ENCODE results near the gene FOXJ3.

The FOXJ3 gene

GRCh38 chr1:42154685-42155084 lies 180.3 kb downstream of the FOXJ3 start:
- Histone ChIP-seq H3K36me3 (ENCODE audit: control insufficient read depth, low read length) (no peaks in the 10 kb centered on the region), H3F3A (ENCODE audit: control insufficient read depth, insufficient read depth) (no peaks in the 10 kb centered on the region), H3K4me3 (ENCODE audit: low read length) (no peak overlapping the region), H3K9me3 (ENCODE audit: control insufficient read depth, insufficient read depth, low read length) (no peaks in the 10 kb centered on the region), H3K4me1 (ENCODE audit: control insufficient read depth, low read length) (no peaks in the 10 kb centered on the region), H3K27me3 (ENCODE audit: control insufficient read depth, low read length) (no peaks in the 10 kb centered on the region; the same call in 1 of the 2 replicates), H4K20me1 (ENCODE audit: control insufficient read depth, insufficient read depth, low read depth, low read length) (no peaks in the 10 kb centered on the region), H3K4me2 (ENCODE audit: low read length) (no peak overlapping the region), H3K9me2 (replicated peaks; ENCODE audit: control insufficient read depth, low read length) (no peaks in the 10 kb centered on the region), H3K79me2 (ENCODE audit: control insufficient read depth, low read length) (no peaks in the 10 kb centered on the region), H3K27ac (ENCODE audit: low read depth, low read length) (no peak overlapping the region)
- TF ChIP-seq, protein P1, sequence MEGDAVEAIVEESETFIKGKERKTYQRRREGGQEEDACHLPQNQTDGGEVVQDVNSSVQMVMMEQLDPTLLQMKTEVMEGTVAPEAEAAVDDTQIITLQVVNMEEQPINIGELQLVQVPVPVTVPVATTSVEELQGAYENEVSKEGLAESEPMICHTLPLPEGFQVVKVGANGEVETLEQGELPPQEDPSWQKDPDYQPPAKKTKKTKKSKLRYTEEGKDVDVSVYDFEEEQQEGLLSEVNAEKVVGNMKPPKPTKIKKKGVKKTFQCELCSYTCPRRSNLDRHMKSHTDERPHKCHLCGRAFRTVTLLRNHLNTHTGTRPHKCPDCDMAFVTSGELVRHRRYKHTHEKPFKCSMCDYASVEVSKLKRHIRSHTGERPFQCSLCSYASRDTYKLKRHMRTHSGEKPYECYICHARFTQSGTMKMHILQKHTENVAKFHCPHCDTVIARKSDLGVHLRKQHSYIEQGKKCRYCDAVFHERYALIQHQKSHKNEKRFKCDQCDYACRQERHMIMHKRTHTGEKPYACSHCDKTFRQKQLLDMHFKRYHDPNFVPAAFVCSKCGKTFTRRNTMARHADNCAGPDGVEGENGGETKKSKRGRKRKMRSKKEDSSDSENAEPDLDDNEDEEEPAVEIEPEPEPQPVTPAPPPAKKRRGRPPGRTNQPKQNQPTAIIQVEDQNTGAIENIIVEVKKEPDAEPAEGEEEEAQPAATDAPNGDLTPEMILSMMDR (IDR thresholded peaks at IDR 0.05; ENCODE audit: low read depth, low read length, poor library complexity, severe bottlenecking), result no peak
- no peak for TF ChIP-seq EZH2phosphoT487 (IDR thresholded peaks at IDR 0.05; ENCODE audit: borderline replicate concordance, low read length)

DNA sequence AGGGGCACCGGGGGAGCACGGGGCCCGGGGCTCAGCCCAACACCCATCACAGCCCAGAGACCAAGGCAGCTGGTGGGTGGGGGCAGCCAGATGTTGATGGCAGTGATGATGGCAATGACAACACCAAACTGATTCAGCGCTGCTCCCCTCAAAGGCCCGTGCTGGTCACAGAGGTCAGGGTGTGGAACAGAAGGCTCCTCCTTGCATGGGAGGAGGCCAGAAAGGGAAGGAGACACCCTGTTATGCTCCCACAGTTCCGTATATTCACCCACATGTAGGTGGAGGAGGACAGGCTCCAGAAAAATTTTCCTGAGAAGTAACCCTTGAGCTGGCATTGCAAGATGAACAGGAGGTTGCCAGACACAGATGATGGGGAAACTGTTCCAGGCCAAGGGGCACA lies 181.4 kb downstream of the FOXJ3 start:
- no peaks in the 10 kb centered on the region for H3K36me3 ChIP-seq (ENCODE audit: control insufficient read depth, low read length)
- TF ChIP-seq, protein P1 (IDR thresholded peaks at IDR 0.05; ENCODE audit: low read depth, low read length, poor library complexity, severe bottlenecking), result no peak
- TF ChIP-seq EZH2phosphoT487 (IDR thresholded peaks at IDR 0.05; ENCODE audit: borderline replicate concordance, low read length), result no peak
- no peaks in the 10 kb centered on the region for H3K9me3 ChIP-seq (ENCODE audit: control insufficient read depth, insufficient read depth, low read length)
- no peaks in the 10 kb centered on the region for H3K4me1 ChIP-seq (ENCODE audit: control insufficient read depth, low read length)
- H3K27ac ChIP-seq (ENCODE audit: low read depth, low read length), result no peak overlapping the region
- no peaks in the 10 kb centered on the region; the same call in 1 of the 2 replicates for H3K27me3 ChIP-seq (ENCODE audit: control insufficient read depth, low read length)
- H3K4me3 ChIP-seq (ENCODE audit: low read length), result no peak overlapping the region
- H3K9me2 ChIP-seq (replicated peaks; ENCODE audit: control insufficient read depth, low read length), result no peaks in the 10 kb centered on the region
- no peaks in the 10 kb centered on the region for H4K20me1 ChIP-seq (ENCODE audit: control insufficient read depth, insufficient read depth, low read depth, low read length)
- H3K4me2 ChIP-seq (ENCODE audit: low read length), result no peak overlapping the region
- H3F3A ChIP-seq (ENCODE audit: control insufficient read depth, insufficient read depth), result no peaks in the 10 kb centered on the region
- no peaks in the 10 kb centered on the region for H3K79me2 ChIP-seq (ENCODE audit: control insufficient read depth, low read length)

DNA sequence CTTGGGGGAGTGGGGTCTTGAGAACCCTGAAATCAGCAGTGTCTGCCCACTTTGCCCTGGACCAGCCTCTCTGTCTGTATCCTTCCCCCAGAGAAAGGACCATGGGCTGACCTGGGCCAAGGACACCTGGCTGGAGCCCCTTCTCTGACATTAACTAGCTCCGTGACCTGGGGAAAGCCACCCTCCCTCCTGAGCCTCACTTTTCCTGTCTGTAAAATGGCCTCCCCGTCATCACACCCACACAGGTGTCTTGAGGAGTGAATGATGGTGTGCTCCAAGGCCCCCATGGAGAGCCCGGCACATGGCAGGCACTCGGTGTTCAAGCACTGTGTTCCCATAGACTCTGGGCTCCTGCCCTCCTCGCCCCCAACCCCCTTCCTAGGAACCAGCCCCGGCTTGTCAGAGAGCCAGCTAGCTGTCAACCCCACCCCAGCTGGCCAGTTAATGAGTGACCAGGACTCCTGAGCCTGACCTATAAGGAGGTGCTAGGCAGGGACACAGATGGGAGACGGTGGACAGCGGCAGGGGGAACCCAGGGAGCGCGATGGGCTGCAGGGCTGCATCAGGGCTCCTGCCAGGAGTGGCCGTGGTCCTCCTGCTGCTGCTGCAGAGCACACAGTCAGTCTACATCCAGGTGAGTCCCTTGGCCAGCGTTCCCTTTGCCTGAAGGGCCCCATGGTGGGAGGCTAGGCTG lies 182.0 kb downstream of the FOXJ3 start, which contains the start of gene GUCA2B:
GUCA2B (plus strand) TSS at position 504 of the 694 bp plus-strand sequence; CDS start at position 545, 41 bp downstream.
- H3K9me2 ChIP-seq (replicated peaks; ENCODE audit: control insufficient read depth, low read length), result no peaks in the 10 kb centered on the region
- peaks cover 4% of the 10 kb centered on the region; the same call in 1 of the 2 replicates for H3K27me3 ChIP-seq (ENCODE audit: control insufficient read depth, low read length)
- H3K79me2 ChIP-seq (ENCODE audit: control insufficient read depth, low read length), result no peaks in the 10 kb centered on the region
- H3K4me1 ChIP-seq (ENCODE audit: control insufficient read depth, low read length), result no peaks in the 10 kb centered on the region
- TF ChIP-seq, protein P1 (IDR thresholded peaks at IDR 0.05; ENCODE audit: low read depth, low read length, poor library complexity, severe bottlenecking), result no peak
- TF ChIP-seq EZH2phosphoT487 (IDR thresholded peaks at IDR 0.05; ENCODE audit: borderline replicate concordance, low read length), result no peak
- H4K20me1 ChIP-seq (ENCODE audit: control insufficient read depth, insufficient read depth, low read depth, low read length), result no peaks in the 10 kb centered on the region
- H3K36me3 ChIP-seq (ENCODE audit: control insufficient read depth, low read length), result no peaks in the 10 kb centered on the region
- H3K9me3 ChIP-seq (ENCODE audit: control insufficient read depth, insufficient read depth, low read length), result no peaks in the 10 kb centered on the region
- H3F3A ChIP-seq (ENCODE audit: control insufficient read depth, insufficient read depth), result no peaks in the 10 kb centered on the region
- H3K27ac ChIP-seq (ENCODE audit: low read depth, low read length), result no peak within 1 kb of the TSS
- no peak within 1 kb of the TSS for H3K4me2 ChIP-seq (ENCODE audit: low read length)
- no peak within 1 kb of the TSS for H3K4me3 ChIP-seq (ENCODE audit: low read length)

Measured in DOHH2 (cell line).